ENCODE results near the gene ETV4.

- no peak for TF ChIP-seq CTCF (IDR thresholded peaks at IDR 0.05)
- TF ChIP-seq POLR2A (IDR thresholded peaks at IDR 0.05): no peak
Measured at GRCh38 chr17:43529947-43530287, 16.2 kb downstream of the ETV4 start.

Data from testis (tissue), 2 donors.